ENCODE data around the gene SHKBP1.
A peak's percentile ranks its signal among the peaks of the same experiment; 100 is the strongest.
"Not testable (repeated sequence)": the region's sequence is repeated elsewhere in the genome, so short reads cannot be mapped to it uniquely, and the experiment has no call there.

Gene SHKBP1

GRCh38 chr19:40616178-40616577, 39.5 kb downstream of the SHKBP1 start:
- DNase-seq: no peak

- no peak for DNase-seq
Measured at GRCh38 chr19:40616941-40617340, 40.3 kb downstream of the SHKBP1 start.

- no peak for DNase-seq
Measured at GRCh38 chr19:40617961-40618360, 41.3 kb downstream of the SHKBP1 start.

- no peak for DNase-seq
Measured at GRCh38 chr19:40619333-40620160, 42.9 kb downstream of the SHKBP1 start.

- DNase-seq: no peak
Measured at GRCh38 chr19:40620161-40620485, 43.5 kb downstream of the SHKBP1 start.

GRCh38 chr19:40621283-40621682, 44.6 kb downstream of the SHKBP1 start:
- DNase-seq: no peak

GRCh38 chr19:40621966-40622772, 45.5 kb downstream of the SHKBP1 start:
- DNase-seq: no peak

- no peak for DNase-seq
Measured at GRCh38 chr19:40622773-40623075, 46.1 kb downstream of the SHKBP1 start.

- DNase-seq: peak; percentile 86
Measured at GRCh38 chr19:40623403-40624251, 47.0 kb downstream of the SHKBP1 start.

- not testable (repeated sequence) for DNase-seq
Measured at GRCh38 chr19:40624369-40625153, 47.9 kb downstream of the SHKBP1 start.

- no peak for DNase-seq
Measured at GRCh38 chr19:40625406-40626120, 48.9 kb downstream of the SHKBP1 start.

GRCh38 chr19:40626918-40627317, 50.2 kb downstream of the SHKBP1 start:
- DNase-seq: no peak

- no peak for DNase-seq
Measured at GRCh38 chr19:40627486-40628279, 51.0 kb downstream of the SHKBP1 start.

GRCh38 chr19:40629346-40629745, 52.7 kb downstream of the SHKBP1 start:
- DNase-seq: no peak

- DNase-seq: no peak
Measured at GRCh38 chr19:40630571-40631160, 54.0 kb downstream of the SHKBP1 start.

- DNase-seq: no peak
Measured at GRCh38 chr19:40632311-40633036, 55.8 kb downstream of the SHKBP1 start.

GRCh38 chr19:40633207-40633606, 56.5 kb downstream of the SHKBP1 start:
- DNase-seq: no peak

GRCh38 chr19:40638327-40638726, 61.7 kb downstream of the SHKBP1 start:
- DNase-seq: no peak

GRCh38 chr19:40639638-40639982, 62.9 kb downstream of the SHKBP1 start:
- no peak for DNase-seq

GRCh38 chr19:40640744-40641143, 64.1 kb downstream of the SHKBP1 start:
- no peak for DNase-seq

All from NCI-H187 treated with DMSO at 0.1 percent for 48 hours (cell line).